Activated naive CD8-positive, alpha-beta T cell treated with anti-CD3 and anti-CD28 coated beads, Interleukin-2, amount 50 U/mL, for 24 hours (primary cell): Measurements from ENCODE around the gene SLC31A1.
"Not testable (repeated sequence)": the region's sequence is repeated elsewhere in the genome, so short reads cannot be mapped to it uniquely, and the experiment has no call there.

ENCODE experiments used
- ATAC-seq: fragments of 150-1000 bp; cut with Tn5 transposase; one replicate; pipeline ENCODE4 v1.10.0; 2021
- DNase-seq: peaks from one replicate; pipeline ENCODE4 v3.0.0; 2021
- H3K27ac Mint-ChIP-seq: one replicate; pipeline ENCODE4 v1.8.0; 2021; ENCODE audit warnings: mild to moderate bottlenecking, mixed read lengths
- H3K27me3 Mint-ChIP-seq: one replicate; pipeline ENCODE4 v1.8.0; 2021; ENCODE audit warnings: mixed read lengths
- H3K36me3 Mint-ChIP-seq: one replicate; pipeline ENCODE4 v1.8.0; 2021; ENCODE audit warnings: low read depth, mixed read lengths
- H3K4me1 Mint-ChIP-seq: one replicate; pipeline ENCODE4 v1.8.0; 2021; ENCODE audit warnings: mixed read lengths
- H3K4me3 Mint-ChIP-seq: one replicate; pipeline ENCODE4 v1.8.0; 2021; ENCODE audit warnings: mild to moderate bottlenecking, moderate library complexity, mixed read lengths
- H3K9me3 Mint-ChIP-seq: one replicate; pipeline ENCODE4 v1.8.0; 2021; ENCODE audit warnings: mixed read lengths

The SLC31A1 gene

DNA sequence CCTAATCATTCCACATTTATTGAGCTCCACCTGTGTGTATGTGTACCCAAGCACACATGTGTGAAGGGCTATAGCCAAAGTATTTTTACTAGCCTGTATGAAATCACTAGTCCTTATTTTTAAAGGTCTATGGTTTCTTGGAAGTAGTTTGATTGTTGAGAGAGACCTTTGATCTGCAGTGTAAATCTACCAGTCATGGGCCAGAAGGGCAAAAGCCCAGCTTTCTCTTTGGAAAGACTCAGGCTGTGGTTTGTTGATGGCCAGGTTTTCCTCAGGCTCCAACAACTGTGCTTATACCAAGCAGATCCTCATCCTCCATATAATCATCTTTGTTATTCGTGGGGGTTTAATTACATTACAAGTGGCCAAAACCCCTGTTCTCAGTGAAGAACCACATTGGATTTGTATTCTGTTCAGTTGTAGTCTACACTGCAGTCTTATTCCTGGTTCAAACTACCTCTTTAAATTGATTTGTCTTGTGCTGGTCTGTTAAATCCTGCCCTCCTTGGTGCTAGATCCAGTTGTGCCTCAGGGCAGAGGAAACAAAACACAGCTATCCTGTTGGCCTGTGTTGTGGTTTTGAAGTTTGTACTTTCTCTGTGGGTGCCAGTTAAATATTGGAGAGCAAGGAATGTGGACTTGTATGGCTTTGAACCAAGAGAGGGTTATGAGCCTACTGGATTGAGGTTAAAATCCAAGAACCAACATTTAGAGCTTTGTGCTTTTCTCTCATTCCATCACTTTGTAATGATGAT is 40.8 kb downstream of the SLC31A1 start:
- Mint-ChIP-seq H3K36me3 (peaks cover 22% of the 10 kb centered on the region), H3K27ac (no peak overlapping the region), H3K9me3 (no peaks in the 10 kb centered on the region), H3K27me3 (no peaks in the 10 kb centered on the region), H3K4me1 (no peaks in the 10 kb centered on the region), H3K4me3 (no peak overlapping the region)
- no peak for DNase-seq
- ATAC-seq = no peak

DNA sequence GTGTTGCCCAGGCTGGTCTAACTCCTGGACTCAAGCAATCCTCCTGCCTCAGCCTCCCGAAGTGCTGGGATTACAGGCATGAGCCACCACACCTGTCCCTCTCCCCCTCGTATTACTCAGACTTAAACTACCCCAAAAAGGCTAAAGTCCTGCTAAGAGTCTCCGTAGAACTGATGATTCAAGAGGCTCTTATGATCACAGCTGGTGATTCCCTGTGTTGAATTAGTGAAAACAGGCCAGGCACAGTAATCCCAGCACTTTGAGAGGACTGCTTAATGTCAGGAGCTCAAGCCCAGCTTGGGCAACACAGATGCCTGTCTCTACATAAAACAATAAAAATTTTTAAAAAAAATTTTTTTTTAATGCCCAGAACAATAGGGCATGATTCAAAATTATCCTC is 44.8 kb downstream of the SLC31A1 start:
- DNase-seq (no peak), ATAC-seq (no peak)
- no peaks in the 10 kb centered on the region for H3K27me3 Mint-ChIP-seq
- H3K9me3 Mint-ChIP-seq = no peaks in the 10 kb centered on the region
- no peak overlapping the region for H3K27ac Mint-ChIP-seq
- H3K4me1 Mint-ChIP-seq = peaks cover 5% of the 10 kb centered on the region
- H3K4me3 Mint-ChIP-seq = no peak overlapping the region
- H3K36me3 Mint-ChIP-seq = peaks cover 15% of the 10 kb centered on the region

DNA sequence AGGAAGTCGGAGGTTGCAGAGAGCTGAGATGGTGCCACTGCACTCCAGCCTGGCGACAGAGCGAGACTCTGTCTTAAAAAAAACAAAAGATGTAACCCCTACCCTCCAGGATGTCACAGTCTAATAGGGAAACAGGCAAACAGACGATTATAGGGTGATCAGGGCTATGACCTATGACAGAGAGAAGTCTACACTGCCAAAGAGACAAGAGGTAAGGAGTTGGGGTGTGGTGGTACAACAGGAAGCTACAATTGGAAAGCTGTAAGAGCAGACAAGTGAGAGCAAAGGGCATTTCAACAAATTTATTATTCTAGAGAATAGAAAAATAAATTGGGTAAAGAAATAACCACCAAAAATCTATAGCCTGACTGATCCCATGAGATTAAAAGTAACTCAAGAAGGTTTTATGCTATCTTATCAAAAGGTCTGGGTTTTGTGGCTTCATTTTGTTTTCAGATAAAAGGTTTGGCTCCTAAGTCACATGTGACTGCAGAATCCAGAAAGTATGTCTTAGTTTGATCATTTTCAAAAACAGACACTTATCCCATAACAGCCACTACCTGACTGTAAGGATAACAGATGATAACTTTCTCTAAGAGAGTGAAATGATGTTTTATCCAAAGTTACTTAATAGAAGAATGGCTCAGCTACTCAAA is 46.7 kb downstream of the SLC31A1 start:
- peak overlapping the region; percentile 61 for H3K27ac Mint-ChIP-seq
- no peaks in the 10 kb centered on the region for H3K9me3 Mint-ChIP-seq
- H3K36me3 Mint-ChIP-seq = peaks cover 22% of the 10 kb centered on the region
- no peak overlapping the region for H3K4me3 Mint-ChIP-seq
- H3K4me1 Mint-ChIP-seq = peaks cover 5% of the 10 kb centered on the region
- H3K27me3 Mint-ChIP-seq = no peaks in the 10 kb centered on the region
- ATAC-seq = no peak
- DNase-seq = no peak

DNA sequence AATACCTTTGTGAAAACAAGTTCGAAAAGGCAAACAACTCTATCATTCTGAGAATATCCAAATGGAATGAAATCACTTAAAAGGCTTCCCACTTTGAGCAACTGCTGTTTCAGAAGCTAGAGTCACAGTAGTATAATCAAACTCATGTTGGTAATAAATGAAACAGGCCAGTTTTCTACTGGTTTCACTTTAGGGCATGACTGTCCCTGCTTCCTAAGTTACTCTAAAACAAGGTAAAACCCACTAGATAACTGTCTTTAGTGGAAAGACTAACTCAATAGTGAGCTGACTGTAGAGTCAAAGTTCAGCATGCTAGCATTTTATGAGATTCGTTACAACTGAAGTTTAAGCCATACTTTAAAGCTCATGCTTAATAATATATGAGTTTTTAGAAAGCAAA is 48.0 kb downstream of the SLC31A1 start:
- Mint-ChIP-seq H3K9me3 (no peaks in the 10 kb centered on the region), H3K4me3 (no peak overlapping the region), H3K27me3 (no peaks in the 10 kb centered on the region), H3K4me1 (peaks cover 11% of the 10 kb centered on the region), H3K27ac (no peak overlapping the region), H3K36me3 (peaks cover 22% of the 10 kb centered on the region)
- DNase-seq = no peak
- ATAC-seq = peak; percentile 63

DNA sequence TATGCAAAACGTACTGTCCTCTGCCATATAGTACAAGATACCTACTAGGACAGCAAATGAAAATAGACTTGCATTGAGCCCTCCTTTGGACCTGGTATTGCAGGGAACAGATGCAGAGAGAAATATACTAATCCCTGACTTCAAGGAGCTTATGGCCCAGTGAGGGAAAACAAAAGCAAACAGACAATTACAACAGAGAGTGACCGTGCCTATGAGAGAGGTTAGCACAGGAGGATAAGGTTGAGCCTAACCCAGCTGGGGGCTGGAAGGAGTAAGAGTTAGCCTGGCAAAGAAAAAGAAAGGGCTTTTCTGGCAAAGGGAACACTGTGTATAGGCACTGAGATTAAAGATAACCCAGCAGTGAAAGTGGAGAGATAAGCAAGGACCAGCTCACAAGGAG is 48.5 kb downstream of the SLC31A1 start:
- Mint-ChIP-seq H3K36me3 (peaks cover 20% of the 10 kb centered on the region), H3K4me1 (peaks cover 11% of the 10 kb centered on the region), H3K27ac (no peak overlapping the region), H3K9me3 (no peaks in the 10 kb centered on the region), H3K4me3 (no peak overlapping the region), H3K27me3 (no peaks in the 10 kb centered on the region)
- no peak for DNase-seq
- no peak for ATAC-seq

DNA sequence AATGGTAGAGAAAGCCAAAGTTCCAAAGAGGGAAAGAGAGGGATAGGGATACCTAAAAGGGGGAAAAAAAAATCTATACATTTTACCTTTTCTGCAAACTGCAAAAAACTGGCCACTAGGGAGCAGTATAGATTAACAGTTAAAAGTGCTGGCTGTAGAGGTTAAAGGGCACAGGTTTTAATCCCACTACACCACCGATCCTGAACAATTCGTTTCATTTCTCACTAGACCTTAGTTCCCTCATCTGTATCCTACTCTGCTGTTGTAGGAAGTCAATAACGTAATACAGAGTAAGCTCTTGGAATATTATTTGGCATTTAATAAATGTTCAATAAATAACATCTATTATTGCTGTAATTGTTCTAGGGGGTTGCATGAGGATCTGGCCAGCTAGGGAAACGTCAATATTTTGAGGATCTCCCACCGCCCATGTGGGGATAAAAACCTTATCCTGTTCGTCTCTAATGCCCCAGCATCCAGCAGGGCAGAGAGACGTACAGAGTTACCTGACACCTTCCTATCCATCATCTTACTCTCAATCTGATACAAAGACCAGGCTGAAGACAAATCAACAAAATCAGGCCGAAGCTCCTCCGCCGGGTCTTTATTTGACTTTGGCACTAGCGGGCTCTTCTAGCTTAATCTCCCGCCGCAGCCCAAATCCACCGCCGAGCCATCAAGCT is 53.3 kb downstream of the SLC31A1 start:
- peaks cover 25% of the 10 kb centered on the region for H3K4me1 Mint-ChIP-seq
- no peak overlapping the region for H3K4me3 Mint-ChIP-seq
- DNase-seq (peak; percentile 14), ATAC-seq (peak; percentile 2)
- H3K27me3 Mint-ChIP-seq = no peaks in the 10 kb centered on the region
- H3K9me3 Mint-ChIP-seq = no peaks in the 10 kb centered on the region
- peaks cover 36% of the 10 kb centered on the region for H3K36me3 Mint-ChIP-seq
- H3K27ac Mint-ChIP-seq = no peak overlapping the region

DNA sequence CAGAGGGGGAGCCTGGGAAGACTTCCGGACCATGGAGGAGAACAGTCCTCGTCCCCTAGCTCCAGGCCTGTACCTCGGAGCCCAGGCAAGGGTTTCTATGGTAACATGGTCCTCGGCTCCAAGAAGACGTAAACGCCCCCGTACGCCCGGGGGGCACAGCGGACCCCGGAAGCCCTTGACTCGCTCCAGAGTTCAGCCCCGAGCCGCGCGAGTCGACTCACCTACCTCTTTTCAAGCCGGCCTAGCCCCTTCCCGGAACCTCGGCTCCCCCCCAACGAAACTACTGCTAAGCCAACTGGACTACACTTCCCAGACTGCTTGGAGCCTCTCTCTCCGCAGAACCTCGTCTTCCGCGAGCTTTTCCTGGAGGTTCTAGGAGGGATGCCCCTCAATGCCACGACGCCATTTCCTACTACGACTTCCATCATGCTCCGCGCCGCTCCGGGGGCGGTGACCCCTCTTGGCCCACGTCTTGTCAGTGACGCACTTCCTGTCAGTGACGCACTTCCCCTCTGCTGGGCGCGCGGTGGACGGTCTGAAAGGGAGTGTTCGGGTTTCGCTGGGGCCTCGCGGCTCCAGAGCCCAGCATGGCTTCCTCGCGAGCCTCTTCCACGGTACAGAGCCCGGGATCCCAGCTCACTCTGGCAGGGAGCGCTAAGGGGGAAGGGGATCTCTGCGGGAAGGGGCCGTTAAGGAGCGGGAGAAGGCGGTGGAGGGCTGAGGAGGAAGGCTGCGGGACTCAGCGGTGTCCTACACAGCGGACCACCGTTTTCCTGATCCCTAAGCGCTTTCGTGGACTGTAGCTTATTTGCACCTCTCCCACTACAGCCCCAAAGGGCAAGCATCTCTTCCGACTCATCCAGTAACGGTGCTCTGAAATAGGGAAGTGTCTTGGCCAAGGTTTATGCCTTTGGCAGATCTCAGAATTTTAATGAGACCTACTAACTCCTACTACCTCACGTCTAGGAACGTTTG is 54.1 kb downstream of the SLC31A1 start, which contains the start of the genes CDC26 and PRPF4:
TSS of gene CDC26 (minus strand) at position 416 of the 975 bp plus-strand sequence. CDS start 3,065 bp downstream, outside the sequence.
TSS of gene PRPF4 (plus strand) at position 502 of the 975 bp plus-strand sequence. CDS start at position 588, 86 bp downstream.
- no peaks in the 10 kb centered on the region for H3K9me3 Mint-ChIP-seq
- no peaks in the 10 kb centered on the region for H3K27me3 Mint-ChIP-seq
- DNase-seq (peak; percentile 97), ATAC-seq (peak; percentile 96)
- H3K27ac Mint-ChIP-seq = no peak within 1 kb of the TSS
- H3K36me3 Mint-ChIP-seq = peaks cover 40% of the 10 kb centered on the region
- no peak within 1 kb of the TSS for H3K4me3 Mint-ChIP-seq
- H3K4me1 Mint-ChIP-seq = peaks cover 33% of the 10 kb centered on the region

DNA sequence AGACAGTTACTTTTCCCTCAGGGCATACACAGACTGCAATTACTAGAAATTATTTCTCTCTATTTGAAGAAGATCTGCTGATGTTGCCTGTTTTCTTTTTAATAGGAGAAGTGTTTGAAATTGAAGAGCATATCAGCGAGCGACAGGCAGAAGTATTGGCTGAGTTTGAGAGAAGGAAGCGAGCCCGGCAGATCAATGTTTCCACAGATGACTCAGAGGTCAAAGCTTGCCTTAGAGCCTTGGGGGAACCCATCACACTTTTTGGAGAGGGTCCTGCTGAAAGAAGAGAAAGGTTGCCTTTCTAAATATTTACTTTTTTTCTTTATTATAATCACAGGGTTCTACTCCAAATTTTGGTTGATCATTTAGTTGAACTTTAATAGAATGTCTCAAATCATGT is 57.5 kb downstream of the SLC31A1 start:
- peaks cover 59% of the 10 kb centered on the region for H3K36me3 Mint-ChIP-seq
- H3K4me3 Mint-ChIP-seq = peak overlapping the region; percentile 46
- ATAC-seq = no peak

DNA sequence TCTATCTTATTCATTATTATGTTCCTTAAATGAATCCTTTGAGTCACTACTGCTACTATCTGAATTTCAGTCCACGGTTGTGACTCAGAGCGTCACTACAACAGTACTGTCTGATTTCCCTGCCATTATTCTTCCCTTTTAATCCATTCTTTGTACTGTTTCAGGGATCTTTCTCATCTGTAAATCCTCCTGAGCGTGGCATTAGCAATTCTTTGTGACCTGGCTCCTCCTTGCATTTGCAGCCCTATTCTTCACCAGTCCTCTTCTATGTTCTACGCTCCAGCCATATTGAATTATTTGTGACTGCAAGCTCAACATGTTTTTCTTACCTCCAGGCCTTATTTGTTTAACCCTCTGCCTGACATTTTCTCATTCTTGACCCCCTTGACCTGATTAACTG is 60.0 kb downstream of the SLC31A1 start:
- H3K27ac Mint-ChIP-seq = no peak overlapping the region
- H3K27me3 Mint-ChIP-seq = no peaks in the 10 kb centered on the region
- no peak for ATAC-seq
- no peak overlapping the region for H3K4me3 Mint-ChIP-seq
- DNase-seq = no peak
- peaks cover 27% of the 10 kb centered on the region for H3K4me1 Mint-ChIP-seq
- peaks cover 73% of the 10 kb centered on the region for H3K36me3 Mint-ChIP-seq
- H3K9me3 Mint-ChIP-seq = no peaks in the 10 kb centered on the region

More for the DNA sequence above, 57.5 kb downstream of the SLC31A1 start:
- Mint-ChIP-seq H3K27me3 (no peaks in the 10 kb centered on the region), H3K27ac (peak overlapping the region; percentile 43), H3K9me3 (no peaks in the 10 kb centered on the region), H3K4me1 (peaks cover 33% of the 10 kb centered on the region)
- DNase-seq = no peak

DNA sequence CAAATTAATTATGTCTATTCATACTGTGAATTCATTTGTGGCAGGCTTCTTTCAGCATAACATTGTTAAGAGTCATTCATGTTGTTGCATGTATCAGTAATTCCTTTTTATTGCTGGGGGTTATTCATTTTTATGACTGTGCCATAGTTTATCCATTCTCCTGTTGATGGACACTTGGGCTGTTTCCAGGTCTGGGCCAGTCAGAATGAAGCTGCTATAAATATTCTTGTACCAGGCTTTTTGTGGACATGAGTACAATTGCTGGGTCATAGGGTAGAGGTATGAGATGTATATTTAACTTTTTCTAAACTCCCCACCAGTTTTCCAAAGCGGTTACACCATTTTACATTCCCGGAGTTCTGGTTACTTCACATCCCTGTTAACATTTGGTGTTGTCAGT is 67.7 kb downstream of the SLC31A1 start:
- no peak overlapping the region for H3K27ac Mint-ChIP-seq
- H3K9me3 Mint-ChIP-seq = no peaks in the 10 kb centered on the region
- no peaks in the 10 kb centered on the region for H3K4me1 Mint-ChIP-seq
- ATAC-seq (no peak), DNase-seq (no peak)
- H3K4me3 Mint-ChIP-seq = no peak overlapping the region
- H3K36me3 Mint-ChIP-seq = peaks cover 69% of the 10 kb centered on the region
- H3K27me3 Mint-ChIP-seq = no peaks in the 10 kb centered on the region

DNA sequence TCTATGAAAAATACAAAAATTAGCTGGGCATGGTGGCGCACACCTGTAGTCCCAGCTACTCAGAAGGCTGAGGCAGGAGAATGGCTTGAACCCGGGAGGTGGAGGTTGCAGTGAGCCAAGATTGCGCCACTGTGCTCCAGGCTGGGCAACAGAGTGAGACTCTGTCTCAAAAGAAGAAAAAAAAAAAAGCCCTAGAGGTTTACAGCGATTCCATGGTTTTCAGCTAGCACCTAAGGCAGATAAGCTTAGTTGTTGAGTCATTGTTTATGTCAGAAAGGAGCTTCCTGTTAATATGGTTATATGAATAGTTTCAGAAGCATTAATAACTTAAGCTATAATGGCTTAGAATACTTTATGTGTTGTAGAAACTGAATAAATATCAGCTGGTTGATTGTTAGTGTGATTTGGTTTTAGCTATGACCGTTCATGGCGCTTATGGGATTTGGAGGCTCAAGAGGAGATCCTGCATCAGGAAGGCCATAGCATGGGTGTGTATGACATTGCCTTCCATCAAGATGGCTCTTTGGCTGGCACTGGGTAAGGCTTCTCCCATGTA is 68.8 kb downstream of the SLC31A1 start:
- no peak for DNase-seq
- no peak overlapping the region for H3K27ac Mint-ChIP-seq
- no peak overlapping the region for H3K4me3 Mint-ChIP-seq
- no peaks in the 10 kb centered on the region for H3K27me3 Mint-ChIP-seq
- H3K36me3 Mint-ChIP-seq = peaks cover 60% of the 10 kb centered on the region
- no peaks in the 10 kb centered on the region for H3K9me3 Mint-ChIP-seq
- no peak for ATAC-seq
- no peaks in the 10 kb centered on the region for H3K4me1 Mint-ChIP-seq

DNA sequence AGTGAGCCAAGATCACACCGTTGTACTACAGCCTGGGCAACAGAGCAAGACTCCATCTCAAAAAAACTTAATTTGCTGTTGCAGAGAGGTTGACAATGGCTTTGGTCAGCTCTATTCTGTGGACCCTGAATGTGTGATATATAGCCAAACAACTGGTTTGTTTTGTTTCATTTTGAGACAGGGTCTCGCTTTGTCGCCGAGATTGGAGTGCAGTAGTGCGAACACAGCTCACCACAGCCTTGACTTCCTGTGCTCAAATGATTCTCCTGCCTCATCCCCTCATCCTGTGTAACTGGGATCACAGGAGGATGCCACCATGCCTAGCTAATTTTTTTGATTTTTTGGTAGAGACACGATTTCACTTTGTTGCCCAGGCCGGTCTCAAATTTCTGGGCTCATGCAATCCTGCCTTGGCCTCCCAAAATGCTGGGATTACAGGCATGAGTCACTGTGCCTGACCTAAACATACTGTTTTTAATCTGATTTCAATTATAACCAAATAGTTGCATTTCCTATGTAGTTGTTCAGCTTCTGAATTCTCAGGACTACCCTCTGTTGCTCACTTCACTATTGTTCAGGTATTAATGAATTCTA is 72.0 kb downstream of the SLC31A1 start:
- Mint-ChIP-seq H3K27ac (no peak overlapping the region), H3K27me3 (no peaks in the 10 kb centered on the region), H3K4me3 (no peak overlapping the region), H3K9me3 (no peaks in the 10 kb centered on the region), H3K4me1 (no peaks in the 10 kb centered on the region), H3K36me3 (peaks cover 40% of the 10 kb centered on the region)
- ATAC-seq (no peak), DNase-seq (no peak)

DNA sequence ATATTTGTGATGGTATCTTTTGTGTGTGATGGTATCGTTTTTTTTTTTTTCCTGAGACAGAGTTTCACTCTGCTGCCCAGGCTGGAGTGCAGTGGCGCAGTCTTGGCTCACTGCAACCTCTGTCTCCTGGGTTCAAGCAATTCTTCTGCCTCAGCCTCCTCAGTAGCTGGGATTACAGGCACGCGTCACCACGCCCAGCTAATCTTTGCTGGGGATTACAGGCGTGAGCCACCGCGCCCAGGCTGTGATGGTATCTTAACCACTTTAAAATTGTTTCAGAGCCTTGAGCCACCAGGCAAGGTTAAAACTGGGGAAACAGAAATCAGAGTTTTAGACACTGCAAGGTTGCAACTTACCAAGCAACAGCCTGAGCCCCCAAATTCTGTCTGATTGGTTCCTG is 74.9 kb downstream of the SLC31A1 start:
- H3K27ac Mint-ChIP-seq, ATAC-seq, H3K4me3 Mint-ChIP-seq, H3K27me3 Mint-ChIP-seq, DNase-seq, H3K4me1 Mint-ChIP-seq, H3K9me3 Mint-ChIP-seq: not testable (repeated sequence)
- H3K36me3 Mint-ChIP-seq = peaks cover 17% of the 10 kb centered on the region
